Stomach (tissue), 9 donors: ENCODE results near the gene PDE9A. TPM values are rescaled to one million over a fixed set of nuclear protein-coding genes. Genes with fewer than 3 reads are reported as not detected.

Source experiments
- DNase-seq, 2 donors: peaks; one replicate each; pipeline versions ENCODE4 v3.0.0 to v3.0.0-alpha.2; 2013 to 2019
- H3K27ac ChIP-seq, 5 donors: fragments of 200-600 bp in 4 of 5; sonication (generic) in 4 of 5; one replicate each; pipeline ENCODE4 v1.5.1; 2013 to 2019; ENCODE audit warnings: mild to moderate bottlenecking in 1 of 5, moderate library complexity in 1 of 5
- H3K27me3 ChIP-seq, 3 donors: fragments of 200-600 bp; sonication (generic); one replicate each; pipeline ENCODE4 v1.5.1; 2017 to 2019; ENCODE audit warnings: mixed run types in 1 of 3
- H3K36me3 ChIP-seq, 4 donors: fragments of 200-600 bp; sonication (generic); 1 replicate in 3 of 4; 2 replicates in 1 of 4; pipeline ENCODE4 v1.5.1; 2016 to 2019
- H3K4me1 ChIP-seq, 4 donors: fragments of 200-600 bp; sonication (generic); one replicate each; pipeline ENCODE4 v1.5.1; 2016 to 2019
- H3K4me3 ChIP-seq, 4 donors: fragments of 200-600 bp; sonication (generic) in 3 of 4; one replicate each; pipeline ENCODE4 v1.5.1; 2016 to 2019; ENCODE audit warnings: mild to moderate bottlenecking in 1 of 4
- H3K9me3 ChIP-seq, 4 donors: fragments of 200-600 bp; sonication (generic); one replicate each; pipeline ENCODE4 v1.5.1; 2016 to 2019
- CTCF ChIP-seq, 7 experiments: fragments of 450-650 bp in 4 of 7; fragments of 200-600 bp in 3 of 7; sonication (generic) in 3 of 7; IDR thresholded peaks; one replicate each; pipeline ENCODE4 v1.5.1; 2016 to 2019; ENCODE audit warnings: antibody characterized with exemption in 7 of 7, control low read depth in 2 of 7, mild to moderate bottlenecking in 1 of 7
- EP300 ChIP-seq: sonication (generic); formaldehyde crosslinking; IDR thresholded peaks from one replicate; pipeline ENCODE4 v1.6.1; 2017; ENCODE audit warnings: antibody characterized with exemption
- POLR2A ChIP-seq, 4 donors: fragments of 450-650 bp; IDR thresholded peaks; one replicate each; pipeline ENCODE4 v1.6.1; 2016; ENCODE audit warnings: antibody characterized with exemption in 4 of 4, control low read depth in 2 of 4, mild to moderate bottlenecking in 1 of 4, moderate library complexity in 1 of 4
- POLR2AphosphoS5 ChIP-seq, 3 donors: sonication (generic); formaldehyde crosslinking; IDR thresholded peaks; one replicate each; pipeline ENCODE4 v1.6.1; 2016; ENCODE audit warnings: antibody characterized with exemption in 3 of 3
- WGBS, 5 donors: extraction: QIAGEN DNeasy Blood & Tissue Kit in 3 of 5; methylation state at CpG; one replicate each; pipeline versions ENCODE4 v1.1.5 to v1.1.7; 2013 to 2018; 5-methylcytosine and 5-hydroxymethylcytosine counted together
- intact Hi-C: fragments of 100-400 bp; cut with DNase I; formaldehyde crosslinking; loops from one replicate; pipeline ENCODE4 v1.15.1; 2023; ENCODE audit warnings: low total_unique reads
- polyA plus RNA-seq, 3 donors: library from polyadenylated mRNA; stranded (reverse); fragments of 200-250 nt; gene quantifications; one replicate each; pipeline ENCODE4 v1.2.3, GENCODE V29; 2013
- total RNA-seq, 5 donors: library from RNA; depleted of rRNA; stranded (reverse); fragments of >200 nt; gene quantifications; one replicate each; pipeline versions ENCODE4 v1.1.0 to v1.2.3, GENCODE V29; 2014 to 2016
- donor health status: healthy with polysubstance abuse.
- donor health status: Bipolar disorder and iron deficiency.
- donor health status: healthy.

PDE9A gene
- total and polyA plus RNA-seq, 8 donors = 6.4 to 77.1 (median 11.9) TPM

- intact Hi-C loops = no loop called here
- TF ChIP-seq EP300 = no peak
- no peak for TF ChIP-seq POLR2A (IDR thresholded peaks at IDR 0.05)
- TF ChIP-seq POLR2AphosphoS5 (IDR thresholded peaks at IDR 0.05) = no peak
Observed at GRCh38 chr21:42784896-42785451, 131.6 kb downstream of the PDE9A start.

DNA sequence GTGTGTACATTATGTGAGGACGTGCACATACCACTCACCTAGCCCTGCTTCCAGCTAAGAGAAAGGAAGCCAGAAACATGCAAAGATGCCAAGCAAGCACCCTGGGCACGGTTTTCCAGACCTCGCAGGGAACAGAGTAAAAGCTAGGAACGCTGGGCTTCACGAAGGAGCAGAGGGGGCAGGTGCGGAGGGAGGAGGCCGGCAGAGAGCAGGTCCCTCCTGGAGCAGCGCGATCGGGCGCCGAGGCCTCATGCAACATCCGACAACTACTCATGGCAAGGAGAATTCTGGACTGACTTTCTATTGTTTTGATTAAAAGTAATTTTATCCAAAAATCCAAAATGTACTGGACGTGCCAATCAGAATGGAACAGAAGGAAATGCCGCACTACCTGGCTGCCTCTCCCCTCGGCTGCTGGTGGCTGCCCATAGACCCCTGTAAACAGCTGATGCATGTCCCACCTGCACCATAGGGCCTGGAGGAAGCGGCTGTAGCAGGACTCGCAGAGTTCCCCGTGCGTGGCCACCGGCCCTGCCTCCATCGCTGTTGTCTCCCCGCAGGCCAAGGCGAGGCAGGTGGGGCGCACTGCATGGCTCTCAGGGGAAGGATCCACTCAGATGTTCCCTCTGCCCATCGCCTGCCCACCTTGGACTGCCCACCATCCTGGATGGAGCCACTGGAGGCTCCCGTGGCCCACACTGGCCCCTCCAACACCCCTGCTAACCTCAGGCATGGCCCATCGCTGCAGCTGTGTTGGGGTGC, 132.4 kb downstream of the PDE9A start:
- DNase-seq = no peak
- H3K27ac ChIP-seq = no peak overlapping the region
- TF ChIP-seq EP300 (no peak), POLR2A (IDR thresholded peaks at IDR 0.05) (no peak), POLR2AphosphoS5 (IDR thresholded peaks at IDR 0.05) (no peak), CTCF (IDR thresholded peaks at IDR 0.05) (no peak)
- no peaks in the 10 kb centered on the region for H3K36me3 ChIP-seq
- H3K4me3 ChIP-seq = no peak overlapping the region
- no peaks in the 10 kb centered on the region for H3K9me3 ChIP-seq
- intact Hi-C loops = no loop called here
- WGBS, 5 donors = 90 to 94% (median 93%) methylated on average over 22 to 28 of the region's 28 CpGs
- peaks cover 18 to 32% (median 21%) of the 10 kb centered on the region in 4 donors for H3K4me1 ChIP-seq
- peaks cover 0 to 41% (median 0%) of the 10 kb centered on the region in 3 donors for H3K27me3 ChIP-seq

More at GRCh38 chr21:42784896-42785451, 131.6 kb downstream of the PDE9A start:
- Histone ChIP-seq H3K36me3 (no peaks in the 10 kb centered on the region), H3K27ac (no peak overlapping the region), H3K27me3 (peaks cover 0 to 50% (median 0%) of the 10 kb centered on the region in 3 donors), H3K4me3 (no peak overlapping the region), H3K4me1 (peaks cover 18 to 36% (median 24%) of the 10 kb centered on the region in 4 donors), H3K9me3 (no peaks in the 10 kb centered on the region)
- 90 to 92% (median 91%) methylated on average over 11 to 17 of the region's 17 CpGs for WGBS, 5 donors
- no peak for DNase-seq

DNA sequence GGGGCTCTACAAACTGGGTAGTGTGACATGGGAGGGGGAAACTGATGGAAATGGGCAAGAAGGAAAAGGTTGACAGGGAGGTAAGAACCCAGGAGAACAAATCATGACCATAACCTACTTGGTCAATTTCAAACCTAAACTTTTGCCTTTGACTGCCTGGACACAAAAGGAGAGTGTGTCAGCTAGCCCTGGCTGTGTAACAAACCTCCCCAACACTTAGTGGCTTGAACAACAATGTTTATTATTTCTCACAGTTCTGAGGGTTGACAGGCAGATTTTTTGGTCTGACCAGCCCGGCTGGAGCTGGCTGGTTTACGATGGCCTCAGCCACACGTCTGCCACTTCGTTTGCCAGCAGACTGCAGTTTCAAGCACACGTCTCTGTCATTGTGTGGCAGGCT, 133.5 kb downstream of the PDE9A start:
- Histone ChIP-seq H3K4me1 (peaks cover 9 to 22% (median 11%) of the 10 kb centered on the region in 4 donors), H3K27ac (no peak overlapping the region), H3K27me3 (peaks cover 0 to 30% (median 0%) of the 10 kb centered on the region in 3 donors), H3K4me3 (no peak overlapping the region), H3K9me3 (no peaks in the 10 kb centered on the region), H3K36me3 (no peaks in the 10 kb centered on the region)
- DNase-seq = no peak
- intact Hi-C loops = no loop called here
- no peak for TF ChIP-seq EP300
- no peak for TF ChIP-seq POLR2AphosphoS5 (IDR thresholded peaks at IDR 0.05)
- WGBS, 5 donors = 87 to 94% (median 93%) methylated on average over 4 to 5 of the region's 5 CpGs

DNA sequence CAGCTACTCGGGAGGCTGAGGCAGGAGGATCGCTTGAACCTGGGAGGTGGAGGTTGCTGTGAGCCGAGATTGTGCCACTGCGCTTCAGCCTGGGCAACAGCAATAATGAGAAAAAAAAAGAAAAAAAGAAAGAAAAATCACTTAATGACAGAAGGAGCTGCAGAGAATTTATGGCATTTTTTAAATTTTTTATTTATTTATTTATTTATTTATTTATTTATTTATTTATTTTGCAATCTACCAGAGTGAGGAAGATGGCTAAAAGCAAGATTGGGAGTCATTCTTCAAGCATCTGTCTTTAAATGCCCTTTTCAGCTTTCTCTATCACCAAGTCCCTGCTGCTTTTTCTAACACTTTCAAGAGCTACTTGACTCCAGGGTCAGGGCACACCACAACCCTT, 134.2 kb downstream of the PDE9A start:
- H3K36me3 ChIP-seq = no peaks in the 10 kb centered on the region
- TF ChIP-seq EP300 (no peak), CTCF (IDR thresholded peaks at IDR 0.05) (no peak), POLR2A (IDR thresholded peaks at IDR 0.05) (no peak), POLR2AphosphoS5 (IDR thresholded peaks at IDR 0.05) (no peak)
- no peak overlapping the region for H3K4me3 ChIP-seq
- peaks cover 8 to 17% (median 9%) of the 10 kb centered on the region in 4 donors for H3K4me1 ChIP-seq
- intact Hi-C loops = no loop called here
- no peak for DNase-seq
- 95 to 98% (median 98%) methylated on average over 4 of the region's 4 CpGs for WGBS, 5 donors
- H3K27me3 ChIP-seq = peaks cover 0 to 25% (median 0%) of the 10 kb centered on the region in 3 donors
- H3K9me3 ChIP-seq = no peaks in the 10 kb centered on the region
- H3K27ac ChIP-seq = no peak overlapping the region

GRCh38 chr21:42790520-42791065, 137.2 kb downstream of the PDE9A start:
- no peak for DNase-seq
- Histone ChIP-seq H3K27me3 (peaks cover 0 to 24% (median 0%) of the 10 kb centered on the region in 3 donors), H3K4me3 (no peak overlapping the region), H3K36me3 (no peaks in the 10 kb centered on the region), H3K4me1 (no peaks in the 10 kb centered on the region), H3K9me3 (no peaks in the 10 kb centered on the region), H3K27ac (no peak overlapping the region)
- 65 to 79% (median 75%) methylated on average over 8 of the region's 8 CpGs for WGBS, 5 donors
- TF ChIP-seq EP300 (no peak), POLR2AphosphoS5 (IDR thresholded peaks at IDR 0.05) (no peak), CTCF (IDR thresholded peaks at IDR 0.05) (no peak), POLR2A (IDR thresholded peaks at IDR 0.05) (no peak)
- intact Hi-C loops = no loop called here
